OCI-LY3 (cell line): ENCODE data around the gene USP5.
A peak's percentile ranks its signal among the peaks of the same experiment; 100 is the strongest.

Source experiments
- H2AFZ ChIP-seq: fragments of 200-600, 300-600 bp; shearing (Covaris generic); 2 replicates; pipeline ENCODE4 v1.6.0; 2014; ENCODE audit warnings: antibody characterized with exemption, low read depth, low read length
- H3K27ac ChIP-seq: fragments of 200-600, 300-600 bp; sonication (generic); 2 replicates; pipeline ENCODE4 v1.5.1; 2014; ENCODE audit warnings: mild to moderate bottlenecking, low read length, moderate library complexity, mixed read lengths
- H3K27me3 ChIP-seq: fragments of 200-600, 300-600 bp; sonication (generic); 2 replicates; pipeline ENCODE4 v1.6.1; 2014; ENCODE audit warnings: low read depth, low read length, mixed read lengths
- H3K36me3 ChIP-seq: fragments of 200-600, 300-600 bp; sonication (generic); replicated peaks from 2 replicates; pipeline ENCODE3; 2014; ENCODE audit warnings: low read depth, low read length, mixed read lengths
- H3K4me1 ChIP-seq: fragments of 300-600, 200-600 bp; sonication (generic); 2 replicates; pipeline ENCODE4 v1.6.1; 2014; ENCODE audit warnings: low read length, mixed read lengths
- H3K4me2 ChIP-seq: fragments of 200-600, 300-600 bp; sonication (generic); 2 replicates; pipeline ENCODE4 v1.6.1; 2014; ENCODE audit warnings: low read length, mixed read lengths
- H3K4me3 ChIP-seq: fragments of 300-600, 200-600 bp; sonication (generic); 2 replicates; pipeline ENCODE4 v1.5.1; 2014; ENCODE audit warnings: antibody characterized with exemption, mild to moderate bottlenecking, low read length, moderate library complexity
- H3K79me2 ChIP-seq: fragments of 300-600, 200-600 bp; shearing (Covaris generic); 2 replicates; pipeline ENCODE4 v1.6.1; 2014; ENCODE audit warnings: mild to moderate bottlenecking, low read length, mixed read lengths
- H3K9ac ChIP-seq: fragments of 300-600, 200-600 bp; shearing (Covaris generic); 2 replicates; pipeline ENCODE4 v1.6.0; 2014; ENCODE audit warnings: mild to moderate bottlenecking, low read length, moderate library complexity
- H3K9me3 ChIP-seq: fragments of 200-600, 300-600 bp; shearing (Covaris generic); 2 replicates; pipeline ENCODE4 v1.6.1; 2014; ENCODE audit warnings: low read length, mixed read lengths; ENCODE audit not compliant: insufficient read depth
- H4K20me1 ChIP-seq: fragments of 200-600, 300-600 bp; sonication (generic); 2 replicates; pipeline ENCODE4 v1.6.1; 2016; ENCODE audit warnings: low read length, mixed read lengths; ENCODE audit not compliant: insufficient read depth
- CTCF ChIP-seq: fragments of 200-600, 300-600 bp; sonication (generic); IDR thresholded peaks from 2 replicates; pipeline ENCODE4 v1.5.1; 2014; ENCODE audit warnings: antibody characterized with exemption, low read length, low read depth
- EZH2phosphoT487 ChIP-seq: fragments of 200-600 bp; shearing (Covaris generic); IDR thresholded peaks from 2 replicates; pipeline ENCODE4 v1.6.1; 2018; ENCODE audit warnings: antibody characterized with exemption, mixed run types, low read depth

The USP5 gene

GRCh38 chr12:6826734-6827436, 25.1 kb upstream of the USP5 start:
- no peaks in the 10 kb centered on the region for H3K9me3 ChIP-seq
- H3K4me2 ChIP-seq = peak overlapping the region; percentile 53
- H3K27ac ChIP-seq = no peak overlapping the region
- H3K9ac ChIP-seq = no peak overlapping the region
- TF ChIP-seq CTCF = no peak
- TF ChIP-seq EZH2phosphoT487 = no peak
- H3K79me2 ChIP-seq = no peaks in the 10 kb centered on the region
- peaks cover 11% of the 10 kb centered on the region for H3K4me1 ChIP-seq
- peaks cover 28% of the 10 kb centered on the region for H3K27me3 ChIP-seq
- H3K4me3 ChIP-seq = peak overlapping the region; percentile 25; the same call in 1 of the 2 replicates
- H2AFZ ChIP-seq = no peak overlapping the region
- H4K20me1 ChIP-seq = no peaks in the 10 kb centered on the region
- peaks cover 2% of the 10 kb centered on the region for H3K36me3 ChIP-seq

- Histone ChIP-seq H3K79me2 (no peaks in the 10 kb centered on the region), H3K9ac (no peak overlapping the region), H4K20me1 (no peaks in the 10 kb centered on the region), H3K27me3 (peaks cover 22% of the 10 kb centered on the region), H3K36me3 (peaks cover 2% of the 10 kb centered on the region), H2AFZ (no peak overlapping the region), H3K4me1 (peaks cover 11% of the 10 kb centered on the region), H3K4me3 (peak overlapping the region; percentile 25; the same call in 1 of the 2 replicates), H3K27ac (no peak overlapping the region), H3K4me2 (peak overlapping the region; percentile 53), H3K9me3 (no peaks in the 10 kb centered on the region)
- TF ChIP-seq CTCF (no peak), EZH2phosphoT487 (no peak)
These were observed 24.5 kb upstream of the USP5 start for GRCh38 chr12:6827437-6827911.

GRCh38 chr12:6827982-6828780, 23.8 kb upstream of the USP5 start, which contains the start of gene P3H3:
TSS of gene P3H3 (plus strand) at chr12:6828407. CDS start at chr12:6828441, 34 bp downstream.
- H3K79me2 ChIP-seq = no peaks in the 10 kb centered on the region
- H3K4me2 ChIP-seq = peak within 1 kb of the TSS; percentile 85
- peak within 1 kb of the TSS; percentile 67 for H2AFZ ChIP-seq
- TF ChIP-seq CTCF = no peak
- no peak for TF ChIP-seq EZH2phosphoT487
- H4K20me1 ChIP-seq = no peaks in the 10 kb centered on the region
- H3K27me3 ChIP-seq = peaks cover 17% of the 10 kb centered on the region
- peaks cover 11% of the 10 kb centered on the region for H3K4me1 ChIP-seq
- peak within 1 kb of the TSS; percentile 90 for H3K4me3 ChIP-seq
- peak within 1 kb of the TSS; percentile 17 for H3K27ac ChIP-seq
- no peaks in the 10 kb centered on the region for H3K9me3 ChIP-seq
- H3K9ac ChIP-seq = peak within 1 kb of the TSS; percentile 89
- H3K36me3 ChIP-seq = peaks cover 2% of the 10 kb centered on the region
